ENCODE measurements around the gene RAD18.

DNA sequence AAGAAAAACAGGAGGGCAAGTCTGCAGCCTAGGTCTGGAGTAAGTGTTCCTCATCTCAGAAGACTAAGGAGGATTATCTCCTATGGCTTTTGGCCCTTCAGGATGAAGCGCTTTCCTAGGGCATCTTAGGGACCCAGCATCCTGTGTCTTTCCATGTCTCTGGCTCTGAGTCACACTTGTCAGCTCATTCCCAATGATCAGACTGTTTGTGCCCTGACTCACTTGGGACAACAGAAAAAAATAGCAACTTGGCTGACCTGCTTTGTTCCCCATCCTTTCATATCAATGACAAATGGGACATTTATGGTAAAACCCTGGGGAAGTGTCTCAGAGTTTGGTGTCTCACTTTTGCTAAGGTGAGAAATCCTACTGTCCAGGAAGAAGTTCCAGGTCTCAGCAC, 117.6 kb downstream of the RAD18 start:
- TF ChIP-seq, protein P1, sequence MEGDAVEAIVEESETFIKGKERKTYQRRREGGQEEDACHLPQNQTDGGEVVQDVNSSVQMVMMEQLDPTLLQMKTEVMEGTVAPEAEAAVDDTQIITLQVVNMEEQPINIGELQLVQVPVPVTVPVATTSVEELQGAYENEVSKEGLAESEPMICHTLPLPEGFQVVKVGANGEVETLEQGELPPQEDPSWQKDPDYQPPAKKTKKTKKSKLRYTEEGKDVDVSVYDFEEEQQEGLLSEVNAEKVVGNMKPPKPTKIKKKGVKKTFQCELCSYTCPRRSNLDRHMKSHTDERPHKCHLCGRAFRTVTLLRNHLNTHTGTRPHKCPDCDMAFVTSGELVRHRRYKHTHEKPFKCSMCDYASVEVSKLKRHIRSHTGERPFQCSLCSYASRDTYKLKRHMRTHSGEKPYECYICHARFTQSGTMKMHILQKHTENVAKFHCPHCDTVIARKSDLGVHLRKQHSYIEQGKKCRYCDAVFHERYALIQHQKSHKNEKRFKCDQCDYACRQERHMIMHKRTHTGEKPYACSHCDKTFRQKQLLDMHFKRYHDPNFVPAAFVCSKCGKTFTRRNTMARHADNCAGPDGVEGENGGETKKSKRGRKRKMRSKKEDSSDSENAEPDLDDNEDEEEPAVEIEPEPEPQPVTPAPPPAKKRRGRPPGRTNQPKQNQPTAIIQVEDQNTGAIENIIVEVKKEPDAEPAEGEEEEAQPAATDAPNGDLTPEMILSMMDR (IDR thresholded peaks at IDR 0.05) = no peak
- TF ChIP-seq POLR2A (IDR thresholded peaks at IDR 0.05) = no peak
